ENCODE data around the gene BMAL2. TPM values are rescaled to one million over a fixed set of nuclear protein-coding genes. Genes with fewer than 3 reads are reported as not detected.
A peak's percentile ranks its signal among the peaks of the same experiment; 100 is the strongest.

The BMAL2 gene
- total RNA-seq, 1 donor from 2014 or later, result 9.8 TPM

DNA sequence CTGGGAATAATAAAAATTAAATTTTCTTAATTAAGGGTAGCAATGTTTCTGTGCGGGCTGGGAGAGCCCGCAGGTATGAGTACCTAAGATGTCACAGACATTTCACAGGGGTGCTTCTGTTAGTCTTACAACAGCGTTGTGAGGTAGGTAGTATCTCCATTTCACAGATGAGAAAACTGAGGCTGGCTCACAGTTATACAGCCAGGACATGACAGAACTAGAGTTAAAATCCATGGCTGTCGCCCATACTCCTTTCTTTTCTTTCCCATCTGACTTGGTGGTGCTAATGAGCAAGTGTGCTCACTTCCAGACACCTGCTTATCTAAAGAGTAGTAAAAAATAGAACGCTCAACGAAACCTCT lies 2.1 kb downstream of the BMAL2 start:
- no peaks in the 10 kb centered on the region for H3K36me3 ChIP-seq
- no peak for DNase-seq (ENCODE audit: extremely low spot score in 2 of 2)
- TF ChIP-seq POLR2A (IDR thresholded peaks at IDR 0.05) (no peak), POLR2AphosphoS5 (IDR thresholded peaks at IDR 0.05; ENCODE audit: insufficient read depth in 1 of 2, low read depth in 1 of 2) (no peak)
- TF ChIP-seq, protein P1, sequence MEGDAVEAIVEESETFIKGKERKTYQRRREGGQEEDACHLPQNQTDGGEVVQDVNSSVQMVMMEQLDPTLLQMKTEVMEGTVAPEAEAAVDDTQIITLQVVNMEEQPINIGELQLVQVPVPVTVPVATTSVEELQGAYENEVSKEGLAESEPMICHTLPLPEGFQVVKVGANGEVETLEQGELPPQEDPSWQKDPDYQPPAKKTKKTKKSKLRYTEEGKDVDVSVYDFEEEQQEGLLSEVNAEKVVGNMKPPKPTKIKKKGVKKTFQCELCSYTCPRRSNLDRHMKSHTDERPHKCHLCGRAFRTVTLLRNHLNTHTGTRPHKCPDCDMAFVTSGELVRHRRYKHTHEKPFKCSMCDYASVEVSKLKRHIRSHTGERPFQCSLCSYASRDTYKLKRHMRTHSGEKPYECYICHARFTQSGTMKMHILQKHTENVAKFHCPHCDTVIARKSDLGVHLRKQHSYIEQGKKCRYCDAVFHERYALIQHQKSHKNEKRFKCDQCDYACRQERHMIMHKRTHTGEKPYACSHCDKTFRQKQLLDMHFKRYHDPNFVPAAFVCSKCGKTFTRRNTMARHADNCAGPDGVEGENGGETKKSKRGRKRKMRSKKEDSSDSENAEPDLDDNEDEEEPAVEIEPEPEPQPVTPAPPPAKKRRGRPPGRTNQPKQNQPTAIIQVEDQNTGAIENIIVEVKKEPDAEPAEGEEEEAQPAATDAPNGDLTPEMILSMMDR (IDR thresholded peaks at IDR 0.05), result no peak
- no peaks in the 10 kb centered on the region for H3K9me3 ChIP-seq
- H3K27me3 ChIP-seq, result no peaks in the 10 kb centered on the region
- intact Hi-C loops (cut with DNase I), result no loop called here
- H3K27ac ChIP-seq, result no peak overlapping the region
- H3K4me1 ChIP-seq, result peaks cover 28% of the 10 kb centered on the region
- H3K4me3 ChIP-seq, result peak overlapping the region in 1 of 2 donors; percentile 61

DNA sequence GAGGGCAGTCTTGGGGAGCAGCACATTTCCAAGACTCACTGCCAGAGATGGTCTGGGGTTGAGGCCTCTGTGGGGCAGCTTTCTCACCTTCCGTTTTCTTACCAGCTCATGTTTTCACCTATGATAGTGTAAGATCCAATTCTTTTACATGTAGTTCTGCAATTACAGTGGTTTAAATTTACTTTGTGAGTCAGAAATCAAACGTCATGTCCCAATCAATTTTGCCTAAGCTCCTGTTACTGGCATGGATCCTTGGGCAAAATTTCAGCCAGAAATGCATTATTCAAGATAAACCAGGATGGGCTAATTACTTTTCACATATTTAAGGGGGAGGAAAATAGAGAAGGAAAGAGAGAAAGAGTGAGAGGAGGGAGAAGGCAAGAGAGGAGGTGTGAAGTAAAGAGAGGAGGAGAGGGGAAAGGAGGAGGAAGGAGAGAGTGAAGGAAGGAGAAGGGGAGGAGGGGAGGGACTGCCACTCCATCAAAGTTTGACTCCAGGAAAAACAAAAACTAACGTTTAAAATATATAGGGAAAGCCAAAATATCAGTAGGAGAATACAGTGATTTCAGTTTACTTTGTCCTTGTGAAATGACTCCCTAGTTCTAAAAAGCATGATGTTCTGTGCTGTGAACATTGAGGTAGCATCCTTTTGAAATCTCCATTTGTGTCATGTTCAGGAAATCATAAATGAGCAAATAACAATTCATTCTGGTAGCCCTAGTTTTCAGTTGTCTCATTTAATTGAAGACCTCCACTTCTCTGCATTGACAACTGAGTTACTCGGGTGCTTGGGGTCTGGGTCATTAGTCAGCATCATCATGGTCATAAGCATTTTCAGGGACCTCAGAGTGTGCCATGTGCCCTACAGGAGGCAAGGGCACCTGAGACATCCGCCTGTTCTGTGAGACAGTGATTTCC lies 3.0 kb downstream of the BMAL2 start:
- intact Hi-C loops (cut with DNase I), result no loop called here
- no peaks in the 10 kb centered on the region for H3K36me3 ChIP-seq
- H3K4me1 ChIP-seq, result peaks cover 28% of the 10 kb centered on the region
- no peak for TF ChIP-seq POLR2A (IDR thresholded peaks at IDR 0.05)
- no peak for TF ChIP-seq POLR2AphosphoS5 (IDR thresholded peaks at IDR 0.05; ENCODE audit: insufficient read depth in 1 of 2, low read depth in 1 of 2)
- TF ChIP-seq, protein P1 (IDR thresholded peaks at IDR 0.05), result no peak
- H3K9me3 ChIP-seq, result no peaks in the 10 kb centered on the region
- H3K27ac ChIP-seq, result no peak overlapping the region
- no peak overlapping the region for H3K4me3 ChIP-seq
- no peaks in the 10 kb centered on the region for H3K27me3 ChIP-seq
- DNase-seq (ENCODE audit: extremely low spot score in 2 of 2), result no peak

DNA sequence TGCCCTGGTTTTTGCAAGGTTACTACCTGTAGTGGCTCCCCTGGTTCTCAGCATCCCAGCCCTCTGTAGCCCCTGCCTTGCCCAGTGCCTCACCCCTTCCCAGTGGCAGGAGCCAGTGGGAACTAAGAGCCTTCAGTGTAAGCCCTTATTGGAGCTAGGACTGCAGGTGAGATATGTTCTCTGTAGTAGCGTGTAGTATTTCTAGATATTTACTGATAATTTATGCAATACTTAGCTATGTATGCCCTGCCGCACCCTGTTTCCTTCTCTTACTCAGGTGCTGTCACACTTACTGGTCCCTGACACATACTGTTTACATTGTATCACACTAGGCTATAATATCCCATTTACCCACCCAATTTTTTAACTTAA lies 3.6 kb downstream of the BMAL2 start:
- TF ChIP-seq, protein P1 (IDR thresholded peaks at IDR 0.05), result no peak
- TF ChIP-seq POLR2A (IDR thresholded peaks at IDR 0.05) (no peak), POLR2AphosphoS5 (IDR thresholded peaks at IDR 0.05; ENCODE audit: insufficient read depth in 1 of 2, low read depth in 1 of 2) (no peak)
- Histone ChIP-seq H3K36me3 (no peaks in the 10 kb centered on the region), H3K4me1 (peaks cover 28% of the 10 kb centered on the region), H3K27ac (no peak overlapping the region), H3K27me3 (no peaks in the 10 kb centered on the region), H3K9me3 (no peaks in the 10 kb centered on the region), H3K4me3 (no peak overlapping the region)
- no peak for DNase-seq (ENCODE audit: extremely low spot score in 2 of 2)
- intact Hi-C loops (cut with DNase I), result no loop called here

DNA sequence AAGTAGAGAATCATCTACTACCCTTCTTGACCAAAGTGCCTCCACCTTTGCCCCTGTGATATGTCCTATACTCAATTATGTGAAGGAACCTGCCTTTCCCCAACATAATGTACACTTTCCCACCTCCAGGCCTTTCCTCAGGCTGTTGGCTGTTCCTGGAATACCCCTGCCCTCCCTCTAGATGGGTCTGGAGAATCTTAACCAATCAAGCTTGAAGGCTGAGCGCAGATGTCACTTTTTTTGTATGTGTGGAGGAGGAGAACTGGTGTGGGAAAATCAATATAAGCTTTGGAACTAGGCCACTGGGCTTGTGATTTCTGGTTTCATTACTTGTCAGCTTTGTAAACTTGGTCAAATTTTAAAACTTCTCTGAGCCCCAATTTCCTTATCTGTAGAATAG lies 4.7 kb downstream of the BMAL2 start:
- Histone ChIP-seq H3K36me3 (no peaks in the 10 kb centered on the region), H3K4me3 (no peak overlapping the region), H3K27ac (no peak overlapping the region), H3K27me3 (no peaks in the 10 kb centered on the region), H3K9me3 (no peaks in the 10 kb centered on the region), H3K4me1 (peaks cover 18% of the 10 kb centered on the region)
- DNase-seq (ENCODE audit: extremely low spot score in 2 of 2), result no peak
- no peak for TF ChIP-seq POLR2A (IDR thresholded peaks at IDR 0.05)
- TF ChIP-seq, protein P1 (IDR thresholded peaks at IDR 0.05), result no peak
- no peak for TF ChIP-seq POLR2AphosphoS5 (IDR thresholded peaks at IDR 0.05; ENCODE audit: insufficient read depth in 1 of 2, low read depth in 1 of 2)
- intact Hi-C loops (cut with DNase I), result no loop called here

DNA sequence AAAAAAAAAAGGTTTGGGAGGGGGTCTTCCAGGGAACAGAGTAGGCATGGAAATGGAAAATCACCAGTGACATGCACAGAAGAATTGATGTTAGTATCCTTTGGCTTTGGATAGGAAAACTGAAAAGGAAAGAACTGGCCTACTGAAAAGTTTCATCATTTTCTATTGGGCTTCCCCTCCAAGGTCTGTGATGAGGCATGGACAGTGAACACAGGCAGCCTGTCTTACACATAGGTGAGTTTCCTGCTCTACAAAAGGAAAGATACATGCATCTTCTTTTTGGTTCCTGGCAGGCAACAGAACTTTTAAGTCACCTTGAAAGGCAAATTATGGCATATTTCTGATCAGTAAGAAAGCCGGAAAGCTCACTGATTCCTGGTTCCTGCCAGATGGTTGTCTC lies 5.8 kb downstream of the BMAL2 start:
- H3K4me3 ChIP-seq, result no peak overlapping the region
- H3K36me3 ChIP-seq, result no peaks in the 10 kb centered on the region
- no peak overlapping the region for H3K27ac ChIP-seq
- no peak for TF ChIP-seq POLR2AphosphoS5 (IDR thresholded peaks at IDR 0.05; ENCODE audit: insufficient read depth in 1 of 2, low read depth in 1 of 2)
- TF ChIP-seq, protein P1 (IDR thresholded peaks at IDR 0.05), result no peak
- TF ChIP-seq POLR2A (IDR thresholded peaks at IDR 0.05), result no peak
- H3K4me1 ChIP-seq, result peaks cover 16% of the 10 kb centered on the region
- no peaks in the 10 kb centered on the region for H3K27me3 ChIP-seq
- no peak for DNase-seq (ENCODE audit: extremely low spot score in 2 of 2)
- intact Hi-C loops (cut with DNase I), result no loop called here
- H3K9me3 ChIP-seq, result no peaks in the 10 kb centered on the region

Data from vagina (tissue), 2 donors.